SU-DHL-6 (cell line): ENCODE results near the gene RAI14.

Source experiments
- H2AFZ ChIP-seq: fragments of 200-600 bp; sonication (generic); 2 replicates; pipeline ENCODE4 v1.6.1; 2014; ENCODE audit warnings: low read depth, mild to moderate bottlenecking, moderate library complexity, mixed read lengths, antibody characterized with exemption, low read length; ENCODE audit not compliant: severe bottlenecking
- H3F3A ChIP-seq: fragments of 200-600 bp; shearing (Covaris generic); 2 replicates; pipeline ENCODE4 v1.6.0; 2016; ENCODE audit warnings: antibody characterized with exemption, mild to moderate bottlenecking; ENCODE audit not compliant: insufficient read depth
- H3K27ac ChIP-seq: fragments of 200-600 bp; sonication (generic); 2 replicates; pipeline ENCODE4 v1.5.1; 2016; ENCODE audit warnings: low read depth, mild to moderate bottlenecking, low read length, moderate library complexity, mixed read lengths
- H3K27me3 ChIP-seq: fragments of 200-600 bp; sonication (generic), shearing (Covaris generic); 2 replicates; pipeline ENCODE4 v1.6.0; 2014; ENCODE audit warnings: mild to moderate bottlenecking, low read length
- H3K36me3 ChIP-seq: fragments of 200-600 bp; sonication (generic); 2 replicates; pipeline ENCODE4 v1.6.1; 2014; ENCODE audit warnings: mild to moderate bottlenecking, low read length, mixed read lengths
- H3K4me2 ChIP-seq: fragments of 300-600, 200-600 bp; shearing (Covaris generic), sonication (generic); 2 replicates; pipeline ENCODE4 v1.6.0; 2014; ENCODE audit warnings: low read length, low read depth, mild to moderate bottlenecking; ENCODE audit not compliant: poor library complexity, severe bottlenecking
- H3K4me3 ChIP-seq: fragments of 200-600 bp; sonication (generic); 2 replicates; pipeline ENCODE4 v1.5.1; 2014; ENCODE audit warnings: antibody characterized with exemption, low read length, mild to moderate bottlenecking, mixed read lengths; ENCODE audit not compliant: insufficient read depth, poor library complexity, severe bottlenecking
- H3K79me2 ChIP-seq: fragments of 200-600 bp; sonication (generic); 2 replicates; pipeline ENCODE4 v1.6.1; 2014; ENCODE audit warnings: mild to moderate bottlenecking, low read length, moderate library complexity; ENCODE audit not compliant: insufficient read depth
- H3K9ac ChIP-seq: fragments of 200-600 bp; sonication (generic); 2 replicates; pipeline ENCODE4 v1.7.0; 2014; ENCODE audit warnings: mild to moderate bottlenecking, low read length
- H3K9me2 ChIP-seq: fragments of 200-600 bp; sonication (generic); replicated peaks from 2 replicates; pipeline ENCODE4 v1.6.1; 2014; ENCODE audit warnings: low read length; ENCODE audit not compliant: insufficient read depth
- H3K9me3 ChIP-seq: fragments of 200-600 bp; sonication (generic); 2 replicates; pipeline ENCODE4 v1.6.1; 2014; ENCODE audit warnings: low read length, mixed read lengths; ENCODE audit not compliant: insufficient read depth
- H4K20me1 ChIP-seq: fragments of 200-600 bp; sonication (generic); 2 replicates; pipeline ENCODE4 v1.6.1; 2014; ENCODE audit warnings: low read depth, mild to moderate bottlenecking, antibody characterized with exemption, low read length, moderate library complexity, mixed read lengths
- CTCF ChIP-seq: fragments of 200-600 bp; sonication (generic); IDR thresholded peaks from one replicate; pipeline ENCODE4 v1.5.1; 2017; ENCODE audit warnings: antibody characterized with exemption, mild to moderate bottlenecking, low read length, moderate library complexity; ENCODE audit not compliant: insufficient read depth, poor library complexity, severe bottlenecking
- EZH2phosphoT487 ChIP-seq: fragments of 200-600 bp; sonication (generic), shearing (Covaris generic); conservative IDR thresholded peaks from 2 replicates; pipeline ENCODE4 v1.6.1; 2018; ENCODE audit warnings: mild to moderate bottlenecking, antibody characterized with exemption, low read length, moderate library complexity, mixed read lengths

Gene RAI14

GRCh38 chr5:34831303-34831702, 175.2 kb downstream of the RAI14 start:
- no peaks in the 10 kb centered on the region for H3F3A ChIP-seq
- H3K9me3 ChIP-seq, result no peaks in the 10 kb centered on the region
- H3K27me3 ChIP-seq, result no peaks in the 10 kb centered on the region
- no peak overlapping the region for H3K4me3 ChIP-seq
- no peaks in the 10 kb centered on the region for H4K20me1 ChIP-seq
- no peaks in the 10 kb centered on the region for H3K9me2 ChIP-seq
- H3K79me2 ChIP-seq, result no peaks in the 10 kb centered on the region
- H3K4me2 ChIP-seq, result no peak overlapping the region
- H2AFZ ChIP-seq, result no peak overlapping the region
- H3K9ac ChIP-seq, result no peak overlapping the region
- H3K27ac ChIP-seq, result no peak overlapping the region
- TF ChIP-seq EZH2phosphoT487 (no peak), CTCF (no peak)
- H3K36me3 ChIP-seq, result no peaks in the 10 kb centered on the region

GRCh38 chr5:34832568-34832967, 176.4 kb downstream of the RAI14 start:
- no peak overlapping the region for H3K4me2 ChIP-seq
- no peaks in the 10 kb centered on the region for H3K36me3 ChIP-seq
- no peaks in the 10 kb centered on the region for H3F3A ChIP-seq
- TF ChIP-seq CTCF (no peak), EZH2phosphoT487 (no peak)
- no peak overlapping the region for H2AFZ ChIP-seq
- H3K9me3 ChIP-seq, result no peaks in the 10 kb centered on the region
- H3K27me3 ChIP-seq, result no peaks in the 10 kb centered on the region
- no peak overlapping the region for H3K27ac ChIP-seq
- H3K9me2 ChIP-seq, result no peaks in the 10 kb centered on the region
- H3K79me2 ChIP-seq, result no peaks in the 10 kb centered on the region
- H3K4me3 ChIP-seq, result no peak overlapping the region
- H3K9ac ChIP-seq, result no peak overlapping the region
- H4K20me1 ChIP-seq, result no peaks in the 10 kb centered on the region

- no peak overlapping the region for H3K9ac ChIP-seq
- H3K27me3 ChIP-seq, result no peaks in the 10 kb centered on the region
- no peaks in the 10 kb centered on the region for H3K9me2 ChIP-seq
- H3K9me3 ChIP-seq, result no peaks in the 10 kb centered on the region
- no peaks in the 10 kb centered on the region for H3F3A ChIP-seq
- H4K20me1 ChIP-seq, result no peaks in the 10 kb centered on the region
- H3K4me3 ChIP-seq, result no peak overlapping the region
- TF ChIP-seq CTCF (no peak), EZH2phosphoT487 (no peak)
- no peaks in the 10 kb centered on the region for H3K79me2 ChIP-seq
- no peak overlapping the region for H2AFZ ChIP-seq
- H3K27ac ChIP-seq, result no peak overlapping the region
- no peaks in the 10 kb centered on the region for H3K36me3 ChIP-seq
- no peak overlapping the region for H3K4me2 ChIP-seq
These were observed 177.0 kb downstream of the RAI14 start for GRCh38 chr5:34833090-34833489.
